HG03095 (cell line): Measurements from ENCODE around the gene VIL1.

ENCODE experiments used
- ATAC-seq: cut with Tn5 transposase; IDR thresholded peaks from one replicate; pipeline ENCODE4 v1.9.1; 2021; ENCODE audit warnings: moderate library complexity; ENCODE audit not compliant: unreplicated experiment

VIL1 gene

DNA sequence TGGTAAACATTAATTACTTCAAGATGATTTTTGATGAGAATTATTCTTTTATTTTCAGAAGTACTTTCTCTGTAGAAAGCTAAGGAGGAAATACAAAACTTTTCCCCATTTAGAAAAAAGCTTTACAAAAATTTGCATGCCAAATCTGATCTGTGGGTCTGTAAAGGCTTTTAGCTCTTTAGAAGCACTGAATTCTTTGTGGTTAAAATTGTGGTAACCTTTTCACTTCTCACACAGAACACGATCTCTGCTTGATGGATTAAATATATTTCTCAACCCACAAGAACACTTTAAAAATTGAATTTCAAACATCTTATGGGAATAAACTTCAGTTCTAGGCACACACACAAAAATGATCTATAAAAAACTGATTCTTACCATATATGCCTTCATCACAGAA, 63.7 kb downstream of the VIL1 start:
- ATAC-seq = no peak

DNA sequence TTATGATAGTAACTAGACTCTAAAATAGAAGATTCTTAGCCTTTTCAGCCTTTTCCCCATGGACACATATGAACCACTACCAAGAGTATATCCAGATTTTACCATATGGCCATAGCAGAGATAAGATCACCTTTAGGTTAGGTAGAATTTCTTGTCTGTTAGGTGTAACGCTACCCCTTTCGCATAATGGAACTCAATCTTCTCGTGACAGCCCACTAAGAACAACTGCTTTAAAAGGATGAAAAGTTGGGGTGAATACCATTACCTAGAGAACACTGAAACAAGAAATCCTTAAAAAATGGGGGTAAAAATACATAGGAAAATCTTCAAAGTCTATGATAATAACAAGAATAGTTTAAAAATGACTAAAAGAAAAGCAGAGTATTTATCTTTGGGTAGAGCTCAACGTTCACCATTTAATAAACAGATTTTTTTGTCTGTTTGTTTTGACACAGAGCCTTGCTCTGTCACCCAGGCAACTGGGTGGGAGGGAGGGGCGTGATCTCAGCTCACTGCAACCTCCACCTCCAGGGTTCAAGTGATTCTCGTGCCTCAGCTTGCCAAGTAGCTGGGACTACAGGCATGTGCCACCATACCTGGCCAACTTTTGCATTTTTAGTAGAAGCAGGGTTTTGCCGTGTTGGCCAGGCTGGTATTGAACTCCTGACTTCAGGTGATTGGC, 67.2 kb downstream of the VIL1 start:
- ATAC-seq = no peak

DNA sequence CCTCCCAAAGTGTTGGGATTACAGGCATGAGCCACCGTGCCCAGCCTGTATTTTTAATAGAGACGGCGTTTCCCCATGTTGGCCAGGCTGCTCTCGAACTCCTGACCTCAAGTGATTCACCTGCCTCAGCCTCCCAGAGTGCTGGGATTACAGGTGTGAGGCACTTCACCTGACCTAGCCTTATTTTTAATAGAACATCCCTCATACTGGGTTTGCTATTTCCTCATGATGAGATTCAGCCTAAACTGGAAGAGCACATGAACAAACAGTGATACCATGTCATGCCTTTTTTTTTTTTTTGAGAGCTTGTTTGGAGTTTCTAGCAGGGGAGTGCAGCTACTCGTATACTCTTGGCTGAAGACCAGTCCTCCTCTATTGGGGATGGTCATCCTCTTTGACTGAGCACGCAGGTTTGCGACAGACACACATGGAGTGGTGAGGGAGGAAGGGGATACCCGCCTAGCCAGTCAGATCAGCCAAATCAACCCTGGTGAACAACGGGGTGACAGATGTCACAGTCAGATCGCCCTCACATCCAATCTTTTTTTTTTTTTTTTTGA, 81.7 kb downstream of the VIL1 start:
- no peak for ATAC-seq

DNA sequence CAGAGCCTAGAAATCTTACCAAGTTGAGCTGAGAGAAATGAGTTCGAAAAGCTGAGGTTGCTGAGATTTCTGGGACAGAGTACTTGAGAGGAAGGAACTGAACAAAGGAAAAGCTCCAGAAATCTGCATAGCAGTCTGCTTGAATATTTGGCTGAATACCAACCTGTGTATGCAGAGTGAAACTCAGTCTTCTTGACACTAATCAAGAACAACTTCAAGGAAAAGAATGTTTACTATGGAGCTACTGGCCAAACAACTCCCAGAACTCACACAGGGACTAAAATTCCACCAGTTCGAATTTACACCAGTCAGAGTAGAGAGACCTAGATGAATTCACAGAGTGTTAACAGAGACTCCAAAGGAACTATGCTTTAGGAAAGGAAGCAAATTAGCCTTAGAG, 82.7 kb downstream of the VIL1 start:
- no peak for ATAC-seq
